ENCODE results near the gene TEAD2.

TEAD2 gene

DNA sequence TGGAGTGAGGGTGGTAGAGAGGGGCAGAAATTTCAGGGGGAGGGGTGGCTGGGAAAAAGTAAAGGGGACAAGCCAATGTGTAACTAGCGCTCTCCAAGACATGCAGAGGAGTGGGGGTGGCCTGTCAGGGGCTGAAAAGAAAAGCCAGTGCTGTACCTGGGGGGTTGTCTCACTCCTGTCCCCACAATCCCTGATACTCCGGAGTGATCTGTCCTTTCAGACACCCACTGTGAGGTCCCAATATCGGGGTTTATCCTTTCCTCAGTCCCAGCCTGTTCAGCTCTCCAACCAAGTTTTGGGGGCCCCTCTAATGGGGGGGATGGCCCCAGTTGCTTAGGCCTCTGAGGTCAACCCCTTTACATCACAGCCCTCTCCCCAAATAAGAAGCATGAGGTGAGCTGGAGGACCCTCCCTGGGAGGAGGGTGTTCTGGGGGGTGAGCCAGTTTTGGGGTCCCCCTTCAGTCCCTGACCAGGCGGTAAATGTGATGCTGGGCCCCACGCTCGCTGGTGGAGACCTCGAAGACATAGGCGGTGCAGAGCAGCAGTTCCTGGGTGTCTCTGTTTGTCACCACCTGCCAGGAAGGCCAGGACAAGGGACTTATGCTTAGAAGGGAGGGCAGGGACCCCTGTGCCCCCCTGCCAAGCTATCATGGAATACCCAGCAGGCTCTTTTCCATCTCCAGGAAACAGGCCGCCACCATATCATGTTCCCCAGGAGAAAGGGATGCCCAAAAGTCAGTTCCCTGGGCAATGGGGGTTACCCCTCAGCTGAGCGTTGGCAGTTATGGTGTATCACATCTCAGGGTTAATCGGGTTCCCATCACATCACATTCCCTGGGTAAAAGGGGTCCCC lies 21.1 kb downstream of the TEAD2 start:
- no peak for ATAC-seq (ENCODE audit: insufficient read depth, low read depth)
- no peaks in the 10 kb centered on the region for H3K79me2 ChIP-seq (ENCODE audit: insufficient read depth, low read length)
- H3K27ac ChIP-seq (ENCODE audit: low read length) = no peak overlapping the region
- no peak for DNase-seq
- no peak overlapping the region for H3K9ac ChIP-seq (ENCODE audit: low read depth, low read length)
- no peaks in the 10 kb centered on the region for H3K9me3 ChIP-seq (ENCODE audit: insufficient read depth, low read length, severe bottlenecking)
- TF ChIP-seq EZH2 (IDR thresholded peaks at IDR 0.05; ENCODE audit: borderline replicate concordance, low read depth, low read length, severe bottlenecking) = no peak
- TF ChIP-seq, protein P1, sequence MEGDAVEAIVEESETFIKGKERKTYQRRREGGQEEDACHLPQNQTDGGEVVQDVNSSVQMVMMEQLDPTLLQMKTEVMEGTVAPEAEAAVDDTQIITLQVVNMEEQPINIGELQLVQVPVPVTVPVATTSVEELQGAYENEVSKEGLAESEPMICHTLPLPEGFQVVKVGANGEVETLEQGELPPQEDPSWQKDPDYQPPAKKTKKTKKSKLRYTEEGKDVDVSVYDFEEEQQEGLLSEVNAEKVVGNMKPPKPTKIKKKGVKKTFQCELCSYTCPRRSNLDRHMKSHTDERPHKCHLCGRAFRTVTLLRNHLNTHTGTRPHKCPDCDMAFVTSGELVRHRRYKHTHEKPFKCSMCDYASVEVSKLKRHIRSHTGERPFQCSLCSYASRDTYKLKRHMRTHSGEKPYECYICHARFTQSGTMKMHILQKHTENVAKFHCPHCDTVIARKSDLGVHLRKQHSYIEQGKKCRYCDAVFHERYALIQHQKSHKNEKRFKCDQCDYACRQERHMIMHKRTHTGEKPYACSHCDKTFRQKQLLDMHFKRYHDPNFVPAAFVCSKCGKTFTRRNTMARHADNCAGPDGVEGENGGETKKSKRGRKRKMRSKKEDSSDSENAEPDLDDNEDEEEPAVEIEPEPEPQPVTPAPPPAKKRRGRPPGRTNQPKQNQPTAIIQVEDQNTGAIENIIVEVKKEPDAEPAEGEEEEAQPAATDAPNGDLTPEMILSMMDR (IDR thresholded peaks at IDR 0.05; ENCODE audit: borderline replicate concordance, extremely low read depth, low read length, poor library complexity, severe bottlenecking) = no peak
- no peak overlapping the region for H2AFZ ChIP-seq (ENCODE audit: low read depth, low read length)
- no peaks in the 10 kb centered on the region for H3K27me3 ChIP-seq (ENCODE audit: insufficient read depth, low read length, poor library complexity)
- no peak overlapping the region for H3K4me2 ChIP-seq (ENCODE audit: insufficient read depth, low read length)
- no peaks in the 10 kb centered on the region for H4K20me1 ChIP-seq (ENCODE audit: insufficient read depth, low read length)
- no peaks in the 10 kb centered on the region for H3K36me3 ChIP-seq (ENCODE audit: insufficient read depth, low read length)
- H3K4me3 ChIP-seq (ENCODE audit: low read depth in 1 of 2, low read length in 2 of 2) = no peak overlapping the region
- no peaks in the 10 kb centered on the region for H3K4me1 ChIP-seq (ENCODE audit: insufficient read depth, low read length)

DNA sequence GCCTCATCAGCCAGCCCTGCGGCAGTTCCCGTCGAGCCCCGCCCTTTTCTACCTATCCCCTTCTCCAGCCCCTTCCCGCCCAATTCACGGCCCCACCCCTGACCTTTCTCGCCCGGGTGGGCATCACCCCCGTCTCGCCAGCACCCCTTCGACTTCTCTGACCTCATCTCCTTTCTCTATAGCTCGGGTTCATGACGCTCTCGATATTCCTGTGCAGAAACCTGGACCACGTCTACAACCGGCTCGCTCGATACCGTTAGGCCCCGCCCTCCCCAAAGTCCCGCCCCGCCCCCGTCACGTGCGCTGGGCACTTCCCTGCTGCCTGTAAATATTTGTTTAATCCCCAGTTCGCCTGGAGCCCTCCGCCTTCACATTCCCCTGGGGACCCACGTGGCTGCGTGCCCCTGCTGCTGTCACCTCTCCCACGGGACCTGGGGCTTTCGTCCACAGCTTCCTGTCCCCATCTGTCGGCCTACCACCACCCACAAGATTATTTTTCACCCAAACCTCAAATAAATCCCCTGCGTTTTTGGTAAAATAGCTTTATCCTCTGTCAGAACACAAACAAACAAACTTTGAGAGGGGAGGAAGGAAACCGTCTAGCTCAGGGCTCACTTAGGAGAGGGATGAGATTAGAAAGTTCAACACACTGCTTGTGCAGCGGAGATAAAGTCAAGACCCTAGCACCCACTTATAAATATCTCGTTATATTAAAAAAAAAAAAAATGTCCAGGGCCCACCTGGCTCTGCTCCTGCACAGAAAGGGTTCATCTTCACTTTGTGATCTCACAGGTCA lies 21.9 kb downstream of the TEAD2 start:
- no peaks in the 10 kb centered on the region for H3K4me1 ChIP-seq (ENCODE audit: insufficient read depth, low read length)
- no peak overlapping the region for H3K27ac ChIP-seq (ENCODE audit: low read length)
- no peaks in the 10 kb centered on the region for H3K36me3 ChIP-seq (ENCODE audit: insufficient read depth, low read length)
- ATAC-seq (ENCODE audit: insufficient read depth, low read depth) (peak; percentile 47; the same call in 1 of the 3 replicates), DNase-seq (peak; percentile 57)
- H3K4me2 ChIP-seq (ENCODE audit: insufficient read depth, low read length) = no peak overlapping the region
- H3K4me3 ChIP-seq (ENCODE audit: low read depth in 1 of 2, low read length in 2 of 2) = no peak overlapping the region
- H3K79me2 ChIP-seq (ENCODE audit: insufficient read depth, low read length) = no peaks in the 10 kb centered on the region
- H3K9ac ChIP-seq (ENCODE audit: low read depth, low read length) = no peak overlapping the region
- H4K20me1 ChIP-seq (ENCODE audit: insufficient read depth, low read length) = no peaks in the 10 kb centered on the region
- no peaks in the 10 kb centered on the region for H3K9me3 ChIP-seq (ENCODE audit: insufficient read depth, low read length, severe bottlenecking)
- H3K27me3 ChIP-seq (ENCODE audit: insufficient read depth, low read length, poor library complexity) = no peaks in the 10 kb centered on the region
- no peak for TF ChIP-seq EZH2 (IDR thresholded peaks at IDR 0.05; ENCODE audit: borderline replicate concordance, low read depth, low read length, severe bottlenecking)
- TF ChIP-seq, protein P1 (IDR thresholded peaks at IDR 0.05; ENCODE audit: borderline replicate concordance, extremely low read depth, low read length, poor library complexity, severe bottlenecking) = no peak
- H2AFZ ChIP-seq (ENCODE audit: low read depth, low read length) = no peak overlapping the region

DNA sequence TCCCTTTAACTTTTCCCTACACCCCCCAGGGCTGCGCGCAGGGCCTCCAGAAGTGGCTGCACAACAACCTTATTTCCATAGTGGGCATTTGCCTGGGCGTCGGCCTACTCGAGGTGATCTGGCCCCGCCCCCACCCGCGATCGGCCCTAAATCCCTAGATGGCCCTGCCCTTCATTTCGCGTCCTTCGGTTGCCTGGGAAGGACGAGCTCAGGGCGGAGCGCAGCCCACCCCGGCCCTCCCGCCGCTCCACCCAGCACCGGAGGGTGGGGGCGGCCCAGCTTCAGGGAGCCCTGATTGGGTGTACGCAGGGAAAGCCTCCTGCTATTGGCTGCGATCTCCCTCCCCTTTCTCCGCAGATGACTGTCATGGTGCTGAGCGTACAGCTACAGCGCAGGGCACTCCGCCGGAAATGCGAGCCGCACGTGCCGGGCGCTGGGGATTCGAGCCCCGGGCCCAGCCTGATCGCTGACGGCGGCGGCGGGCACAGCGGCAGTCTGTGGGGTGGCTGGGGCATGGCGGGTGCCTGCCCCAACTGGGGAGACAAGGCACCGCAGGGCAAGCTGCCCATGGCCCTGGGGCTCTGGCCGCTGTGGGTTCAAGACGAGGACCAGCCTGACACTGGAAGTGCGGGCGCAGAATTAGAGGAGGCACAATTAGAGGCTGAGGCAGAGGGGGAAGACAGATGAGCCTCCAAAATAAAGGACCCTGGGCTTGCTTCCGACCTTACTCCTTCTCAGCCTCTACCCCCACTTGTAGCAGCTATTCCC lies 22.7 kb downstream of the TEAD2 start:
- Histone ChIP-seq H3K4me2 (ENCODE audit: insufficient read depth, low read length) (no peak overlapping the region), H4K20me1 (ENCODE audit: insufficient read depth, low read length) (no peaks in the 10 kb centered on the region), H3K36me3 (ENCODE audit: insufficient read depth, low read length) (no peaks in the 10 kb centered on the region), H3K79me2 (ENCODE audit: insufficient read depth, low read length) (no peaks in the 10 kb centered on the region), H2AFZ (ENCODE audit: low read depth, low read length) (no peak overlapping the region), H3K9ac (ENCODE audit: low read depth, low read length) (no peak overlapping the region), H3K4me3 (ENCODE audit: low read depth in 1 of 2, low read length in 2 of 2) (no peak overlapping the region), H3K27me3 (ENCODE audit: insufficient read depth, low read length, poor library complexity) (no peaks in the 10 kb centered on the region), H3K9me3 (ENCODE audit: insufficient read depth, low read length, severe bottlenecking) (no peaks in the 10 kb centered on the region), H3K27ac (ENCODE audit: low read length) (no peak overlapping the region), H3K4me1 (ENCODE audit: insufficient read depth, low read length) (no peaks in the 10 kb centered on the region)
- TF ChIP-seq EZH2 (IDR thresholded peaks at IDR 0.05; ENCODE audit: borderline replicate concordance, low read depth, low read length, severe bottlenecking) = no peak
- TF ChIP-seq, protein P1 (IDR thresholded peaks at IDR 0.05; ENCODE audit: borderline replicate concordance, extremely low read depth, low read length, poor library complexity, severe bottlenecking) = no peak
- ATAC-seq (ENCODE audit: insufficient read depth, low read depth) (no peak), DNase-seq (no peak)

Data from DND-41 (cell line).